ENCODE measurements around the gene CGNL1.

Gene CGNL1

GRCh38 chr15:57591237-57591821 is 215.0 kb downstream of the CGNL1 start:
- H3K4me3 ChIP-seq (replicated peaks; ENCODE audit: low read depth, low read length) = peak overlapping the region; percentile 38
- no peak for TF ChIP-seq CTCF (IDR thresholded peaks at IDR 0.05; ENCODE audit: low read depth, low read length, missing control alignments)
- no peak for DNase-seq (ENCODE audit: extremely low read depth, low read depth)

GRCh38 chr15:57591822-57592367 is 215.6 kb downstream of the CGNL1 start, which contains the start of gene MYZAP:
Gene MYZAP, plus strand, starts transcription at chr15:57591904. Its CDS starts 131 bp downstream, at chr15:57592035.
- DNase-seq (ENCODE audit: extremely low read depth, low read depth) = no peak
- H3K4me3 ChIP-seq (replicated peaks; ENCODE audit: low read depth, low read length) = peak within 1 kb of the TSS; percentile 38

GRCh38 chr15:57592426-57592825 is 216.1 kb downstream of the CGNL1 start:
- no peak for TF ChIP-seq CTCF (IDR thresholded peaks at IDR 0.05; ENCODE audit: low read depth, low read length, missing control alignments)
- H3K4me3 ChIP-seq (replicated peaks; ENCODE audit: low read depth, low read length) = no peak overlapping the region; the same call in 1 of the 2 replicates
- DNase-seq (ENCODE audit: extremely low read depth, low read depth) = no peak

More at GRCh38 chr15:57591822-57592367, 215.6 kb downstream of the CGNL1 start, which contains the start of gene MYZAP:
- TF ChIP-seq CTCF (IDR thresholded peaks at IDR 0.05; ENCODE audit: low read depth, low read length, missing control alignments) = no peak

GRCh38 chr15:57592836-57593420 is 216.6 kb downstream of the CGNL1 start:
- no peak for DNase-seq (ENCODE audit: extremely low read depth, low read depth)
- no peak for TF ChIP-seq CTCF (IDR thresholded peaks at IDR 0.05; ENCODE audit: low read depth, low read length, missing control alignments)
- no peak overlapping the region for H3K4me3 ChIP-seq (replicated peaks; ENCODE audit: low read depth, low read length)

- no peak for TF ChIP-seq CTCF (IDR thresholded peaks at IDR 0.05; ENCODE audit: low read depth, low read length, missing control alignments)
- DNase-seq (ENCODE audit: extremely low read depth, low read depth) = no peak
- no peak overlapping the region for H3K4me3 ChIP-seq (replicated peaks; ENCODE audit: low read depth, low read length)
Measured at GRCh38 chr15:57594479-57594878, 218.2 kb downstream of the CGNL1 start.

GRCh38 chr15:57595011-57595866 is 218.9 kb downstream of the CGNL1 start:
- DNase-seq (ENCODE audit: extremely low read depth, low read depth) = no peak
- no peak overlapping the region for H3K4me3 ChIP-seq (replicated peaks; ENCODE audit: low read depth, low read length)
- no peak for TF ChIP-seq CTCF (IDR thresholded peaks at IDR 0.05; ENCODE audit: low read depth, low read length, missing control alignments)
